B cell (primary cell): Measurements from ENCODE around the gene MFSD8. TPM values are rescaled to one million over a fixed set of nuclear protein-coding genes. Genes with fewer than 3 reads are reported as not detected.

Experiments
- ATAC-seq: fragments of 200-7000 bp; cut with Tn5 transposase; one replicate; pipeline ENCODE4 v1.10.0; 2021; ENCODE audit warnings: low read depth, mild to moderate bottlenecking, moderate number of reproducible peaks, moderate library complexity
- CTCF ChIA-PET: fragments of 350-600 bp; sonication (Branson Sonifier 250); formaldehyde crosslinking; loops from one replicate; lab custom pipeline; 2021; ENCODE audit warnings: antibody characterized with exemption, inconsistent platforms; lab: Charles Lee
- POLR2A ChIA-PET: fragments of 350-600 bp; sonication (Branson Sonifier 250); formaldehyde crosslinking; loops from one replicate; lab custom pipeline; 2021; ENCODE audit warnings: antibody characterized with exemption; lab: Charles Lee
- DNase-seq: peaks from one replicate; pipeline ENCODE4 v3.0.0; 2013
- H2AFZ ChIP-seq: 2 replicates; pipeline ENCODE4 v1.6.1; 2012; ENCODE audit warnings: mild to moderate bottlenecking, low read depth, low read length; ENCODE audit not compliant: insufficient read depth, poor library complexity, severe bottlenecking
- H3K27ac ChIP-seq, 2 donors: 1 replicate in 1 of 2; 2 replicates in 1 of 2; pipeline ENCODE4 v1.5.1; 2012 to 2013; ENCODE audit warnings: low read length in 2 of 2, mild to moderate bottlenecking in 2 of 2, moderate library complexity in 1 of 2
- H3K27me3 ChIP-seq, 4 experiments: fragments of 200-600 bp in 1 of 4; sonication (generic) in 1 of 4; replicated peaks in 1 of 4; 1 replicate in 2 of 4; 2 replicates in 2 of 4; pipeline versions ENCODE4 v1.6.1 to v1.7.0; 2013 to 2016; ENCODE audit warnings: low read length in 3 of 4, mild to moderate bottlenecking in 2 of 4, mixed read lengths in 1 of 4, moderate library complexity in 1 of 4; ENCODE audit not compliant: insufficient read depth in 4 of 4, control insufficient read depth in 3 of 4; ENCODE audit errors: control extremely low read depth in 1 of 4
- H3K36me3 ChIP-seq, 2 experiments: replicated peaks in 1 of 2; 1 replicate in 1 of 2; 2 replicates in 1 of 2; pipeline versions ENCODE4 v1.6.1 to v1.7.1; 2013; ENCODE audit warnings: low read length in 1 of 2; ENCODE audit not compliant: insufficient read depth in 2 of 2, control insufficient read depth in 1 of 2; ENCODE audit errors: control extremely low read depth in 1 of 2, extremely low read depth in 1 of 2
- H3K4me1 ChIP-seq, 2 donors: fragments of 200-600 bp in 1 of 2; sonication (generic) in 1 of 2; 1 replicate in 1 of 2; 2 replicates in 1 of 2; pipeline versions ENCODE4 v1.5.1 to v1.6.1; 2013 to 2017; ENCODE audit warnings: low read length in 2 of 2; ENCODE audit not compliant: control insufficient read depth in 2 of 2, insufficient read depth in 2 of 2
- H3K4me2 ChIP-seq: replicated peaks from 2 replicates; pipeline ENCODE3; 2012; ENCODE audit warnings: mild to moderate bottlenecking, low read depth, low read length; ENCODE audit not compliant: poor library complexity, severe bottlenecking
- H3K4me3 ChIP-seq, 5 experiments: fragments of 200-600 bp in 1 of 5; sonication (generic) in 1 of 5; 1 replicate in 3 of 5; 2 replicates in 2 of 5; pipeline versions ENCODE4 v1.5.1 to v1.7.0; 2011 to 2016; ENCODE audit warnings: low read length in 4 of 5, mild to moderate bottlenecking in 4 of 5, low read depth in 2 of 5, control low read depth in 1 of 5, moderate library complexity in 1 of 5; ENCODE audit not compliant: insufficient read depth in 1 of 5; ENCODE audit errors: control extremely low read depth in 1 of 5, extremely low read depth in 1 of 5
- H3K79me2 ChIP-seq: fragments of 200-600 bp; sonication (generic); one replicate; pipeline ENCODE4 v1.6.0; 2016; ENCODE audit warnings: low read length; ENCODE audit not compliant: control insufficient read depth, insufficient read depth
- H3K9ac ChIP-seq: fragments of 200-600 bp; sonication (generic); 2 replicates; pipeline ENCODE4 v1.6.1; 2017; ENCODE audit warnings: mild to moderate bottlenecking, low read length, moderate library complexity
- H3K9me3 ChIP-seq, 3 donors: one replicate each; pipeline versions ENCODE4 v1.6.1 to v1.7.1; 2013; ENCODE audit warnings: low read length in 2 of 3; ENCODE audit not compliant: control insufficient read depth in 2 of 3, insufficient read depth in 1 of 3; ENCODE audit errors: control extremely low read depth in 1 of 3
- H4K20me1 ChIP-seq: 2 replicates; pipeline ENCODE4 v1.6.0; 2012; ENCODE audit warnings: mild to moderate bottlenecking, low read length; ENCODE audit not compliant: insufficient read depth, control insufficient read depth, poor library complexity, severe bottlenecking
- H3K27ac Mint-ChIP-seq: one replicate; pipeline ENCODE4 v1.8.0; 2021; ENCODE audit warnings: mixed read lengths
- H3K27me3 Mint-ChIP-seq: one replicate; pipeline ENCODE4 v1.8.0; 2021; ENCODE audit warnings: mixed read lengths
- H3K4me1 Mint-ChIP-seq: one replicate; pipeline ENCODE4 v1.8.0; 2021; ENCODE audit warnings: mixed read lengths
- H3K4me3 Mint-ChIP-seq: one replicate; pipeline ENCODE4 v1.8.0; 2021; ENCODE audit warnings: mixed read lengths
- H3K9me3 Mint-ChIP-seq: one replicate; pipeline ENCODE4 v1.8.0; 2022; ENCODE audit warnings: mixed read lengths; ENCODE audit not compliant: insufficient read depth
- EZH2 ChIP-seq: IDR thresholded peaks from 2 replicates; pipeline ENCODE4 v1.6.1; 2012; ENCODE audit warnings: borderline replicate concordance, low read depth, mild to moderate bottlenecking, moderate library complexity, low read length; ENCODE audit not compliant: insufficient read depth, poor library complexity, severe bottlenecking
- WGBS: methylation state at CpG from one replicate; pipeline ENCODE4 v1.1.5; 2013; ENCODE audit warnings: missing lambda C conversion rate; ENCODE audit not compliant: insufficient coverage; 5-methylcytosine and 5-hydroxymethylcytosine counted together
- intact Hi-C: fragments of 100-400 bp; cut with micrococcal nuclease; formaldehyde crosslinking; loops from one replicate; pipeline ENCODE4 v1.10.0; 2022
- polyA plus RNA-seq: library from polyadenylated mRNA; depleted of rRNA; stranded (reverse); fragments of >200 nt; gene quantifications from 2 replicates; pipeline ENCODE4 v1.2.3, GENCODE V29; 2012
- total RNA-seq, 2 donors: library from RNA; stranded (reverse); fragments of 120-200 nt in 1 of 2; gene quantifications; 1 replicate in 1 of 2; 2 replicates in 1 of 2; pipeline versions ENCODE4 v1.2.3 to v1.2.4, GENCODE V29; 2013 to 2022
- TF ChIP-seq, protein P1 (sequence below): fragments of 200-600 bp; IDR thresholded peaks from one replicate; pipeline ENCODE4 v1.8.0; 2022; ENCODE audit warnings: antibody characterized with exemption, mild to moderate bottlenecking

MFSD8 gene
- total and polyA plus RNA-seq, 2 donors (not counting 1 experiment from before 2014, with no cell fraction given): 18.4 to 53.1 TPM

DNA sequence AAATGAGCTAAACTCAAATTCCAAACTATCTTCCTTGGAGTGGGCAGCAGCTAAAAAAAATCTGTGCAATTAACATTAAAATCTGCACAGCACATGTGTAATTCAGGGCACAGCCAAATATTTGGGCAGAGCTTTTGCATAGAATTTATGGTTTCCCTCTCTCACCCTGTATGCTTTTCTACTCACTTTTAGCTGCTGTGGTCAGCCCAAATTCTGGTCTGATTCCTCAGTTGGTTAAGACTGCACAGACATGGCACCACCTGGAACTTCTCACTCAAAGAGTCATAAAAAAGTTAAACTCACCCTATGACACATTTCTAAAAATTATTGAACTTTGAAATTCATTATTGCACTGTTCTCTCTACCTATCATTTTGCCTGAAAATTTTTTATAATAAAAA is 89.2 kb downstream of the MFSD8 start:
- intact Hi-C loops: no loop called here
- Mint-ChIP-seq H3K27me3 (no peaks in the 10 kb centered on the region), H3K27ac (no peak overlapping the region), H3K4me3 (no peak overlapping the region), H3K4me1 (peaks cover 7% of the 10 kb centered on the region), H3K9me3 (no peaks in the 10 kb centered on the region)
- H3K9ac ChIP-seq: no peak overlapping the region
- H3K79me2 ChIP-seq: peaks cover 5% of the 10 kb centered on the region
- H3K27me3 ChIP-seq: no peaks in the 10 kb centered on the region
- H3K36me3 ChIP-seq: no peaks in the 10 kb centered on the region
- TF ChIP-seq, protein P1, sequence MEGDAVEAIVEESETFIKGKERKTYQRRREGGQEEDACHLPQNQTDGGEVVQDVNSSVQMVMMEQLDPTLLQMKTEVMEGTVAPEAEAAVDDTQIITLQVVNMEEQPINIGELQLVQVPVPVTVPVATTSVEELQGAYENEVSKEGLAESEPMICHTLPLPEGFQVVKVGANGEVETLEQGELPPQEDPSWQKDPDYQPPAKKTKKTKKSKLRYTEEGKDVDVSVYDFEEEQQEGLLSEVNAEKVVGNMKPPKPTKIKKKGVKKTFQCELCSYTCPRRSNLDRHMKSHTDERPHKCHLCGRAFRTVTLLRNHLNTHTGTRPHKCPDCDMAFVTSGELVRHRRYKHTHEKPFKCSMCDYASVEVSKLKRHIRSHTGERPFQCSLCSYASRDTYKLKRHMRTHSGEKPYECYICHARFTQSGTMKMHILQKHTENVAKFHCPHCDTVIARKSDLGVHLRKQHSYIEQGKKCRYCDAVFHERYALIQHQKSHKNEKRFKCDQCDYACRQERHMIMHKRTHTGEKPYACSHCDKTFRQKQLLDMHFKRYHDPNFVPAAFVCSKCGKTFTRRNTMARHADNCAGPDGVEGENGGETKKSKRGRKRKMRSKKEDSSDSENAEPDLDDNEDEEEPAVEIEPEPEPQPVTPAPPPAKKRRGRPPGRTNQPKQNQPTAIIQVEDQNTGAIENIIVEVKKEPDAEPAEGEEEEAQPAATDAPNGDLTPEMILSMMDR: no peak
- no peak for TF ChIP-seq EZH2
- no peaks in the 10 kb centered on the region for H3K9me3 ChIP-seq
- H3K4me2 ChIP-seq: no peak overlapping the region
- no peak overlapping the region for H3K27ac ChIP-seq
- ChIA-PET CTCF (no interaction called here), POLR2A (no interaction called here)
- no peaks in the 10 kb centered on the region for H4K20me1 ChIP-seq
- H3K4me1 ChIP-seq: peaks cover 0 to 3% of the 10 kb centered on the region in 2 donors
- no peak for DNase-seq
- ATAC-seq: no peak
- H3K4me3 ChIP-seq: no peak overlapping the region
- H2AFZ ChIP-seq: no peak overlapping the region

DNA sequence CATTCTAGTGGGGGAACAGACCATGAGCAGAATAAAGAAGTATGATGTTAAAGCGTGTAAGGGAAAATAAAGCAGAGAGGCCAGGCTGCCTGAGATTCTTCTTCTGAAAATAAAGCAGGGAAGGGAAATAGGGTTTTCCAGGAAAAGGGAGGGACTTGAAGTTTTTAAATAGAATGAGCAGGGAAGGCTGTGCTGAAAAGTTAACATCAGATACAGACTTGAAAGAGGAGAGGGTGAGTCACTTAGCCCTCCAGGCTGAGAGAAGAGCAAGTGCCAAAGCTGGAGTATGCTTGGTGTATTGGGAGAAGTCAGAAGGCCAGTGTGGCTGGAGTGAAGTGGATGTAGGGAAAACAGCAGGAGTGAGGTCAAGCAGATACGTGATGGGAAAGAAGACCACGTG is 94.3 kb downstream of the MFSD8 start:
- intact Hi-C loops: no loop called here
- ChIA-PET POLR2A (no interaction called here), CTCF (no interaction called here)
- Histone ChIP-seq H3K4me3 (no peak overlapping the region), H3K27me3 (no peaks in the 10 kb centered on the region), H3K36me3 (no peaks in the 10 kb centered on the region), H3K4me1 (no peaks in the 10 kb centered on the region), H3K9ac (no peak overlapping the region), H2AFZ (no peak overlapping the region), H3K27ac (no peak overlapping the region), H4K20me1 (no peaks in the 10 kb centered on the region), H3K9me3 (no peaks in the 10 kb centered on the region), H3K79me2 (no peaks in the 10 kb centered on the region), H3K4me2 (no peak overlapping the region)
- WGBS: 97% methylated on average over 3 of the region's 3 CpGs
- DNase-seq (no peak), ATAC-seq (no peak)
- Mint-ChIP-seq H3K9me3 (no peaks in the 10 kb centered on the region), H3K27ac (no peak overlapping the region), H3K27me3 (no peaks in the 10 kb centered on the region), H3K4me3 (no peak overlapping the region), H3K4me1 (no peaks in the 10 kb centered on the region)
- no peak for TF ChIP-seq EZH2
- TF ChIP-seq, protein P1: no peak
